CD4-positive, alpha-beta T cell (primary cell): ENCODE measurements around the gene MAMLD1. TPM values are rescaled to one million over a fixed set of nuclear protein-coding genes. Genes with fewer than 3 reads are reported as not detected.

Source experiments
- ATAC-seq: fragments of 200-7000 bp; cut with Tn5 transposase; one replicate; pipeline ENCODE4 v1.10.0; 2022; ENCODE audit warnings: mild to moderate bottlenecking; ENCODE audit not compliant: poor library complexity
- CTCF ChIA-PET: fragments of 350-600 bp; sonication (Branson Sonifier 250); formaldehyde crosslinking; loops from one replicate; lab custom pipeline; 2021; ENCODE audit warnings: antibody characterized with exemption, inconsistent platforms; lab: Charles Lee
- POLR2A ChIA-PET: fragments of 350-600 bp; sonication (Branson Sonifier 250); formaldehyde crosslinking; loops from one replicate; lab custom pipeline; 2021; ENCODE audit warnings: antibody characterized with exemption, inconsistent platforms; lab: Charles Lee
- DNase-seq, 14 experiments: peaks; one replicate each; pipeline ENCODE4 v3.0.0-alpha.2; 2013 to 2020; ENCODE audit warnings: mixed read lengths in 2 of 14
- H3K27ac ChIP-seq, 2 donors: one replicate each; pipeline versions ENCODE4 v1.5.1 to v1.7.0; 2013; ENCODE audit warnings: low read length in 2 of 2, low read depth in 1 of 2, mild to moderate bottlenecking in 1 of 2
- H3K27me3 ChIP-seq, 2 experiments: 1 replicate in 1 of 2; 2 replicates in 1 of 2; pipeline versions ENCODE4 v1.6.1 to v1.7.0; 2013; ENCODE audit warnings: low read length in 2 of 2, control low read depth in 1 of 2, mild to moderate bottlenecking in 1 of 2, moderate library complexity in 1 of 2; ENCODE audit not compliant: insufficient read depth in 2 of 2, control insufficient read depth in 1 of 2
- H3K36me3 ChIP-seq: one replicate; pipeline ENCODE4 v1.6.1; 2013; ENCODE audit warnings: low read length, control low read depth; ENCODE audit not compliant: insufficient read depth
- H3K4me1 ChIP-seq: one replicate; pipeline ENCODE4 v1.6.1; 2013; ENCODE audit warnings: low read length, control low read depth; ENCODE audit not compliant: insufficient read depth
- H3K4me3 ChIP-seq: one replicate; pipeline ENCODE4 v1.5.1; 2013; ENCODE audit warnings: mild to moderate bottlenecking, low read length, moderate library complexity
- H3K9me3 ChIP-seq, 2 experiments: 1 replicate in 1 of 2; 2 replicates in 1 of 2; pipeline versions ENCODE4 v1.6.1 to v1.7.0; 2013; ENCODE audit warnings: low read length in 2 of 2, mild to moderate bottlenecking in 2 of 2, control low read depth in 1 of 2, moderate library complexity in 1 of 2; ENCODE audit not compliant: control insufficient read depth in 1 of 2, insufficient read depth in 1 of 2
- H3K27ac Mint-ChIP-seq: one replicate; pipeline ENCODE4 v1.8.0; 2020; ENCODE audit warnings: mixed read lengths
- H3K27me3 Mint-ChIP-seq: one replicate; pipeline ENCODE4 v1.8.0; 2021; ENCODE audit warnings: mixed read lengths
- H3K36me3 Mint-ChIP-seq: one replicate; pipeline ENCODE4 v1.8.0; 2021; ENCODE audit warnings: low read depth, mixed read lengths
- H3K4me1 Mint-ChIP-seq: one replicate; pipeline ENCODE4 v1.8.0; 2021; ENCODE audit warnings: low read depth, mixed read lengths
- H3K4me3 Mint-ChIP-seq: one replicate; pipeline ENCODE4 v1.8.0; 2020; ENCODE audit warnings: mild to moderate bottlenecking, mixed read lengths
- H3K9me3 Mint-ChIP-seq: one replicate; pipeline ENCODE4 v1.8.0; 2020; ENCODE audit warnings: mixed read lengths
- CTCF ChIP-seq: fragments of 200-600 bp; IDR thresholded peaks from one replicate; pipeline ENCODE4 v1.8.0; 2022; ENCODE audit warnings: antibody characterized with exemption, mild to moderate bottlenecking
- intact Hi-C, 2 experiments: fragments of 100-400 bp; cut with DNase I in 1 of 2; cut with micrococcal nuclease in 1 of 2; formaldehyde crosslinking; loops; one replicate each; pipeline versions ENCODE4 v1.15.1 to v1.9.0; 2023 to 2025; cut with DNase I, micrococcal nuclease
- total RNA-seq, 174 experiments: library from RNA in 2 of 174; stranded (reverse) in 2 of 174; gene quantifications; one replicate each; pipeline ENCODE4 v1.2.3 and lab custom pipeline; 2021 to 2026

The MAMLD1 gene
- total RNA-seq, 2 experiments from 2014 or later, result 0.45 to 0.96 TPM

- DNase-seq (no peak), ATAC-seq (no peak)
- Mint-ChIP-seq H3K4me3 (no peak overlapping the region), H3K36me3 (no peaks in the 10 kb centered on the region), H3K4me1 (no peaks in the 10 kb centered on the region), H3K9me3 (no peaks in the 10 kb centered on the region), H3K27me3 (no peaks in the 10 kb centered on the region), H3K27ac (no peak overlapping the region)
- no peaks in the 10 kb centered on the region for H3K36me3 ChIP-seq
- no peaks in the 10 kb centered on the region for H3K4me1 ChIP-seq
- POLR2A ChIA-PET, result no interaction called here
- no peak overlapping the region for H3K4me3 ChIP-seq
- H3K27ac ChIP-seq, result no peak overlapping the region
- no peak for TF ChIP-seq CTCF
- H3K9me3 ChIP-seq, result no peaks in the 10 kb centered on the region
- intact Hi-C loops, result no loop called here
- H3K27me3 ChIP-seq, result no peaks in the 10 kb centered on the region
- CTCF ChIA-PET, result no interaction called here
Observed at GRCh38 chrX:150526692-150527091, 163.6 kb downstream of the MAMLD1 start.

- H3K27ac ChIP-seq, result no peak overlapping the region
- Mint-ChIP-seq H3K9me3 (no peaks in the 10 kb centered on the region), H3K4me1 (no peaks in the 10 kb centered on the region), H3K4me3 (no peak overlapping the region), H3K27me3 (no peaks in the 10 kb centered on the region), H3K27ac (no peak overlapping the region), H3K36me3 (no peaks in the 10 kb centered on the region)
- no peaks in the 10 kb centered on the region for H3K27me3 ChIP-seq
- ATAC-seq (no peak), DNase-seq (no peak)
- ChIA-PET CTCF (no interaction called here), POLR2A (no interaction called here)
- no peaks in the 10 kb centered on the region for H3K4me1 ChIP-seq
- intact Hi-C loops, result no loop called here
- no peaks in the 10 kb centered on the region for H3K9me3 ChIP-seq
- no peak overlapping the region for H3K4me3 ChIP-seq
- H3K36me3 ChIP-seq, result no peaks in the 10 kb centered on the region
- TF ChIP-seq CTCF, result no peak
Observed at GRCh38 chrX:150527108-150527507, 164.0 kb downstream of the MAMLD1 start.

GRCh38 chrX:150529587-150529986, 166.5 kb downstream of the MAMLD1 start:
- ATAC-seq (no peak), DNase-seq (no peak)
- no peak for TF ChIP-seq CTCF
- intact Hi-C loops, result no loop called here
- no peak overlapping the region for H3K4me3 ChIP-seq
- H3K27ac ChIP-seq, result no peak overlapping the region
- Mint-ChIP-seq H3K4me1 (no peaks in the 10 kb centered on the region), H3K9me3 (peaks cover 5% of the 10 kb centered on the region), H3K36me3 (no peaks in the 10 kb centered on the region), H3K27ac (no peak overlapping the region), H3K4me3 (no peak overlapping the region), H3K27me3 (no peaks in the 10 kb centered on the region)
- no peaks in the 10 kb centered on the region for H3K4me1 ChIP-seq
- no peaks in the 10 kb centered on the region for H3K27me3 ChIP-seq
- no peaks in the 10 kb centered on the region for H3K36me3 ChIP-seq
- CTCF ChIA-PET, result no interaction called here
- H3K9me3 ChIP-seq, result no peaks in the 10 kb centered on the region
- POLR2A ChIA-PET, result no interaction called here
